MM.1S (cell line): Measurements from ENCODE around the gene ATP10B.

Experiments used
- DNase-seq: peaks from one replicate; pipeline ENCODE4 v3.0.0-alpha.2; 2015
- H2AFZ ChIP-seq: fragments of 300-600 bp; sonication (generic); 2 replicates; pipeline ENCODE4 v1.6.0; 2016; ENCODE audit warnings: antibody characterized with exemption, low read length
- H3F3A ChIP-seq: fragments of 300-600 bp; sonication (generic); 2 replicates; pipeline ENCODE4 v1.6.1; 2016; ENCODE audit warnings: mild to moderate bottlenecking, antibody characterized with exemption, low read length, moderate library complexity, mixed read lengths; ENCODE audit not compliant: insufficient read depth
- H3K27ac ChIP-seq: fragments of 300-600 bp; sonication (generic); 2 replicates; pipeline ENCODE4 v1.5.1; 2016; ENCODE audit warnings: mild to moderate bottlenecking, low read length
- H3K27me3 ChIP-seq: fragments of 300-600 bp; sonication (generic); replicated peaks from 2 replicates; pipeline ENCODE4 v1.6.0; 2016; ENCODE audit warnings: low read length; ENCODE audit not compliant: insufficient read depth
- H3K36me3 ChIP-seq: fragments of 300-600 bp; sonication (generic); replicated peaks from 2 replicates; pipeline ENCODE4 v1.6.1; 2016; ENCODE audit warnings: mild to moderate bottlenecking, low read length, mixed read lengths; ENCODE audit not compliant: insufficient read depth
- H3K4me1 ChIP-seq: fragments of 300-600 bp; sonication (generic); 2 replicates; pipeline ENCODE4 v1.6.1; 2016; ENCODE audit warnings: low read length, mixed read lengths
- H3K4me2 ChIP-seq: fragments of 300-600 bp; sonication (generic); 2 replicates; pipeline ENCODE4 v1.6.0; 2016; ENCODE audit warnings: low read depth, low read length
- H3K4me3 ChIP-seq: fragments of 300-600 bp; sonication (generic); 2 replicates; pipeline ENCODE4 v1.5.1; 2016; ENCODE audit warnings: low read length, mixed read lengths
- H3K79me2 ChIP-seq: fragments of 300-600 bp; sonication (generic); 2 replicates; pipeline ENCODE4 v1.6.1; 2016; ENCODE audit warnings: mixed run types, low read length, mixed read lengths
- H3K9ac ChIP-seq: fragments of 300-600 bp; sonication (generic); 2 replicates; pipeline ENCODE4 v1.6.1; 2016; ENCODE audit warnings: low read length, mixed read lengths
- H3K9me2 ChIP-seq: fragments of 300-600 bp; sonication (generic); replicated peaks from 2 replicates; pipeline ENCODE4 v1.6.1; 2016; ENCODE audit warnings: mild to moderate bottlenecking, low read length, mixed read lengths; ENCODE audit not compliant: insufficient read depth
- H3K9me3 ChIP-seq: fragments of 300-600 bp; sonication (generic); replicated peaks from 2 replicates; pipeline ENCODE4 v1.6.1; 2016; ENCODE audit warnings: mild to moderate bottlenecking, low read length, mixed read lengths; ENCODE audit not compliant: insufficient read depth
- H4K20me1 ChIP-seq: fragments of 300-600 bp; sonication (generic); 2 replicates; pipeline ENCODE4 v1.6.1; 2016; ENCODE audit warnings: mild to moderate bottlenecking, low read length, moderate library complexity, mixed read lengths; ENCODE audit not compliant: insufficient read depth
- CTCF ChIP-seq: fragments of 300-600 bp; sonication (generic); IDR thresholded peaks from 2 replicates; pipeline ENCODE4 v1.5.1; 2016; ENCODE audit warnings: antibody characterized with exemption, low read length, mixed read lengths
- EZH2 ChIP-seq: fragments of 300-600 bp; sonication (generic); optimal IDR thresholded peaks from 2 replicates; pipeline ENCODE3; 2017; ENCODE audit warnings: low read depth, mild to moderate bottlenecking, antibody characterized with exemption, low read length, mixed read lengths
- EZH2phosphoT487 ChIP-seq: fragments of 300-600 bp; sonication (generic); IDR thresholded peaks from 2 replicates; pipeline ENCODE4 v1.6.1; 2018; ENCODE audit warnings: antibody characterized with exemption, low read length

The ATP10B gene

GRCh38 chr5:160851451-160851850, 560 bp downstream of the ATP10B start:
- H3F3A ChIP-seq = no peaks in the 10 kb centered on the region
- no peak overlapping the region for H3K4me2 ChIP-seq
- DNase-seq = no peak
- no peaks in the 10 kb centered on the region for H3K79me2 ChIP-seq
- H3K27ac ChIP-seq = no peak overlapping the region
- H2AFZ ChIP-seq = no peak overlapping the region
- H3K9ac ChIP-seq = no peak overlapping the region
- H3K36me3 ChIP-seq = no peaks in the 10 kb centered on the region
- H4K20me1 ChIP-seq = no peaks in the 10 kb centered on the region
- H3K4me3 ChIP-seq = no peak overlapping the region
- no peaks in the 10 kb centered on the region for H3K9me3 ChIP-seq
- no peaks in the 10 kb centered on the region for H3K27me3 ChIP-seq
- H3K4me1 ChIP-seq = no peaks in the 10 kb centered on the region
- no peaks in the 10 kb centered on the region for H3K9me2 ChIP-seq
- no peak for TF ChIP-seq EZH2
- no peak for TF ChIP-seq CTCF
- TF ChIP-seq EZH2phosphoT487 = no peak

GRCh38 chr5:160850421-160850820, 1.6 kb downstream of the ATP10B start:
- Histone ChIP-seq H3K27ac (no peak overlapping the region), H3K36me3 (no peaks in the 10 kb centered on the region), H3K9me2 (no peaks in the 10 kb centered on the region), H3K4me3 (no peak overlapping the region), H3K4me2 (no peak overlapping the region), H3K9ac (no peak overlapping the region), H3K79me2 (no peaks in the 10 kb centered on the region), H3K27me3 (no peaks in the 10 kb centered on the region), H2AFZ (no peak overlapping the region), H4K20me1 (no peaks in the 10 kb centered on the region), H3K9me3 (no peaks in the 10 kb centered on the region), H3K4me1 (no peaks in the 10 kb centered on the region), H3F3A (no peaks in the 10 kb centered on the region)
- DNase-seq = no peak
- TF ChIP-seq CTCF (no peak), EZH2 (no peak), EZH2phosphoT487 (no peak)

GRCh38 chr5:160847526-160848085, 4.4 kb downstream of the ATP10B start:
- H3K4me2 ChIP-seq = no peak overlapping the region
- no peaks in the 10 kb centered on the region for H3K36me3 ChIP-seq
- no peak overlapping the region for H3K27ac ChIP-seq

More at GRCh38 chr5:160847526-160848085, 4.4 kb downstream of the ATP10B start:
- Histone ChIP-seq H4K20me1 (no peaks in the 10 kb centered on the region), H3K27me3 (no peaks in the 10 kb centered on the region), H3K4me1 (peaks cover 10% of the 10 kb centered on the region), H3K9ac (no peak overlapping the region), H3K79me2 (no peaks in the 10 kb centered on the region), H2AFZ (no peak overlapping the region), H3F3A (no peaks in the 10 kb centered on the region), H3K9me3 (no peaks in the 10 kb centered on the region), H3K4me3 (no peak overlapping the region), H3K9me2 (no peaks in the 10 kb centered on the region)
- no peak for DNase-seq
- no peak for TF ChIP-seq CTCF
- TF ChIP-seq EZH2 = no peak
- no peak for TF ChIP-seq EZH2phosphoT487
